Effector CD8-positive, alpha-beta T cell (primary cell): Measurements from ENCODE around the gene XXYLT1.
"Not testable (repeated sequence)": the region's sequence is repeated elsewhere in the genome, so short reads cannot be mapped to it uniquely, and the experiment has no call there.

ENCODE experiments used
- DNase-seq: peaks from one replicate; lab custom pipeline; 2025; lab: John Stamatoyannopoulos, UW
- total RNA-seq, 4 experiments: gene quantifications; one replicate each; lab custom pipeline; 2026; lab: John Stamatoyannopoulos, UW

The XXYLT1 gene
- 9.6 to 12.1 (median 10.4) reads per million in 4 experiments for total RNA-seq

- peak; percentile 76 for DNase-seq
These were observed at the start of gene XXYLT1 for GRCh38 chr3:195270817-195271409. Gene XXYLT1 (minus strand): TSS chr3:195271159. CDS start chr3:195271058, 101 bp downstream.

DNA sequence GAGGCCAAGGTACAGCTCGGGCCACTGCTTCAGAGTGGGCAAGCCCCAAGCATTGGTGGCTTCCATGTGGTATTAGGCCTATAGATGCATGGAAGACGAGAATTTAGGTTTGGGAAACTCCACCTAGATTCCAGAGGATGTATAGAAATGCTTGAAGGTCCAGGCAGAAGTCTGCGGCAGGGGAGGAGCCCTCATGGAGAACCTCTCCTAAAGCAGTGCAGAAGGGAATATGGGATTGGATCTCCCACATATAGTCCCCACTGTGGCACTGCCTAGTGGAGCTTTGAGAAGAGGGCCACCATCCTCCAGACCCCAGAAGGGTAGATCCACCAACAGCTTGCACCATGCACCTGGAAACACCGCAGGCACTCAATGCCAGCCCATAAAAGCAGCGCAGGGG is 48.1 kb upstream of the XXYLT1 start:
- no peak for DNase-seq

GRCh38 chr3:195312714-195313113 is 41.8 kb upstream of the XXYLT1 start:
- DNase-seq, result no peak

DNA sequence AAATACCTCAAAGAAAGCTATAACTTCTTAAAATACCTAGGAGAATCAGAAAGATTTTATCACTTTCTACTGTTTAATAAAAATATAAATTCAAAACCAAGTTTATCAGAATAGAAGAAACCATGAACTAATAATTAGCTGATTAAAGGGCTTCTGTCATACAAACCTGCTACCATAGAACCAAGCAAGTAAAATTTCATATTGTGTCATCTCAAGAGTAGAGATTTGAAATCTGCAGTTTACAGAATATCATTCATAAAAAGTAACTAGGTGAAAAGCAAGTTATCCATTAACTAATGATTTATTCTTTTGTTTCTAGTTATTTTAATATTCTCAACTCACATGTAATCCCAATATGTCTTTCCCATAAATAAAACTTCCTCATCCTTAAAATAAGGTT is 36.8 kb upstream of the XXYLT1 start:
- DNase-seq, result no peak

DNA sequence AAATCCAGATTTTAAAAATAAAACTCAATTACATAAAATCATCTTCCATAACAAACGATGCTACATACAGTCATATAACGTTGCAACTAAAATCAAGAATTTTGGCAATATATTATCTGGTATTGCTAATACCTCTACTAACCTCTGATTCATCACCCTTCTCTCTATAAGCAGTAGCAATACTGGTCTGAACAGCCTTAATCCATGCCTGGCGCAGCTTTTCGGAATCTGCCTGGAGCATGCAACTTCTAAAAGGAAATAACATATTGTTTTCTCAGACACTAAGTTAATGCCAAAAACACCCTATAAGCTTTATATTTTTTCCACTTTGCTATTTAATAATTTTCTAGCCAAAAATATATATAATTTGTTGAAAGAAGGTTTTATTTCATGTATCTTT is 35.4 kb upstream of the XXYLT1 start:
- DNase-seq, result no peak

DNA sequence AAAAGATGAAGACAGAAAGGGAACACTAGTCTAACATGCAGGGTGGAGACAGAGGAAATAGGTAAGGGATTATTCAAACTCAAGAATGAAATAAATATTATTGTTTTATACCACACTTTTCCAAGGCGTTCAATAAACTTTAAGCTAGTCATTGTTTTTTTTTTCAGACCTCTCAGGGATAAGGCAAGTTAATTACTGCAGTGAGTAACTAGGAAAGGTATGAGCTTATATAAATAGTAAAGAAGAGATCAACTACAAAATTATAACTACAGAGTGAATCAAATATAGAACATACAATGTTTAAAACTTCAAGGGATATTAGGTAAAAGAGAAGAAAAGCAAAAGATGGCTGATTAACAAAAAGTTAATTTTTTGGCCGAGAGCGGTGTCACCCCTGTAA is 31.5 kb upstream of the XXYLT1 start:
- no peak for DNase-seq

DNA sequence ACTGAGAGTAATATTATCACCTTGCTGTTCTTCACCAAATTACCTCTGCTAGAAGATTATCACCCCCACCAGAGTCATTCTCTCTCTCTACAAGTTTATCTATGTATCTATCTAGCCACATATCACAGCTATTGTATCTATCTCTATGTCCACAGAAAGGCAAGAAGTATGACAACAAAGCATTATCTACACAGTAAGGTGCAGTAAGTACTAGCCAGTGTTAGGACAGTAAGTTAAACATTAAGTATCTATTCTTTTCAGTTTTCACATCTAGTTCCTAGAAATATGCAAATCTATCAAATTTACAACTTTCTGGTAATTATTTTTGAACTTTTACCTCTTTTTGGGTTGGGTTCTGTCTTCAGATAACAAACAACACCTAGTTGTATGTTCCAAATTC is 26.5 kb upstream of the XXYLT1 start:
- no peak for DNase-seq

GRCh38 chr3:195296662-195297061 is 25.7 kb upstream of the XXYLT1 start:
- DNase-seq, result no peak

DNA sequence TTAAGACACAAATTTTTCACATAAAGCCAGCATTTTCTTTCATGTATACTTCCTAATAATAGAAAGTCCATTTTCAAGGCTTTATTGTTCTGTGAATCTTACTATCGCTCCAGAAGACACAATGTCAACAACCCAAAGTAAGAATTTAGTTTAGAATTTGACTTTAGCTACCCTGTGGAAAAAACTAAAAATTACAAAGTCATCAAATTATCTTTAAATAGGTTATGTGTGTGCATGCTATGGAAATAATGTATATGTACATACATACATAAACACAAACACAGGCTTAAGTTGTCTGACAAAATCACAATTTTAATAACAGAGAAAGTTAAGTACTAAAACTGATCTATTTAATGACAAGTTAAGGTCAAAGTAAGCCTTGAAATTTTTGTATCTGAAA is 20.2 kb upstream of the XXYLT1 start:
- no peak for DNase-seq

DNA sequence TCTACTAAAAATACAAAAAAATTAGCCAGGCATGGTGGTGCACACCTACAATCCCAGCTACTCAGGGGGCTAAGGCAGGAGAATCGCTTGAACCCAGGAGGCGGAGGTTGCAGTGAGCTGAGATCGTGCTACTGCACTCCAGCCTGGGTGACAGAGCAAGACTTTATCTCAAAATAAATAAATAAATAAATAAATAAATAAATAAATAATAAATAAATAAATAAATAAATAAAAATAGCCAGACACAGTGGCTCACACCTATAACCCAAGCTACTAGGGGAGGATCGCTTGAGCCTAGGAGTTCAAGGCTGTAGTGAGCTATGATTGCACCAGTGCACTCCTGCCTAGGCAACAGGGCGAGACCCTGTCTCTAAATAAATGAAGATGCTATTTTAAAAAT is 19.7 kb upstream of the XXYLT1 start:
- not testable (repeated sequence) for DNase-seq

- no peak for DNase-seq
These were observed 15.3 kb upstream of the XXYLT1 start for GRCh38 chr3:195286115-195286872.

- no peak for DNase-seq
These were observed 14.4 kb upstream of the XXYLT1 start for GRCh38 chr3:195285372-195285771.

DNA sequence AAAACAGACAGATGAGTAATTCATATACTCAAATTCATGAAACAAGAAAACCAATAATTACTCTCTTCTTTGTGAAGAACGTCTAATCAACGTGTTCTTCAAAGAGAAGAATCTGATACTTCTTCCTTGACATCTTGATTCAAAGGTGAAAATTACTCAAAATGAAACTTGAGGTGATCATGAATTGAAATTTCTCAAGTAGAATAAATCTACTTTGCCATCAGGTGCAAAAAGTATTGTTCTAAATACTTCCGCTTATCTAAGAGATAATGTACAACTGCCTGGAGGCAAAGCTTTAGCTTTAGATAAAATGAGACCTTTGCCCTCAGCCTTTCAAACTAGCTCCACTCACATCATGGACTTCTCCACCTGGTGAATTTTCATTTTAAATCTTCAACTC is 13.9 kb upstream of the XXYLT1 start:
- no peak for DNase-seq

DNA sequence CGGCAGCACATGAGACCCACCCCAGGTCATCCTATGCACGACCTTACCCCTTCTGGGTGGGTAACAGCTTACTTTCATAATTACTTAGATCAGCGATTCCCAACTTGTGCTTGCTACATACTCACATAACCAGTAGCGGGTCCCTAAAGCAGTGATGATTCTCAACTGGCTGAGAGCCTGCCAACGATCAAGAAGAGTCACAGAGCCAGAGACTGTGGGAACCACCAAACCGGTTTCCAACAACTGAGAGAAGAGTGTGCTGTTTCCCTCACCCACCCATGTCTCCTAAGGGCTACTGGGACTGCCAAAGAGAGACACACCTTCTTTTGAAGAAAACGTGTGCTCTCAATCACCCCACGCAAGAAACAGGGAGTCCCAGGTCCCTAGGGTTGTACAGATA is 12.0 kb upstream of the XXYLT1 start:
- no peak for DNase-seq

DNA sequence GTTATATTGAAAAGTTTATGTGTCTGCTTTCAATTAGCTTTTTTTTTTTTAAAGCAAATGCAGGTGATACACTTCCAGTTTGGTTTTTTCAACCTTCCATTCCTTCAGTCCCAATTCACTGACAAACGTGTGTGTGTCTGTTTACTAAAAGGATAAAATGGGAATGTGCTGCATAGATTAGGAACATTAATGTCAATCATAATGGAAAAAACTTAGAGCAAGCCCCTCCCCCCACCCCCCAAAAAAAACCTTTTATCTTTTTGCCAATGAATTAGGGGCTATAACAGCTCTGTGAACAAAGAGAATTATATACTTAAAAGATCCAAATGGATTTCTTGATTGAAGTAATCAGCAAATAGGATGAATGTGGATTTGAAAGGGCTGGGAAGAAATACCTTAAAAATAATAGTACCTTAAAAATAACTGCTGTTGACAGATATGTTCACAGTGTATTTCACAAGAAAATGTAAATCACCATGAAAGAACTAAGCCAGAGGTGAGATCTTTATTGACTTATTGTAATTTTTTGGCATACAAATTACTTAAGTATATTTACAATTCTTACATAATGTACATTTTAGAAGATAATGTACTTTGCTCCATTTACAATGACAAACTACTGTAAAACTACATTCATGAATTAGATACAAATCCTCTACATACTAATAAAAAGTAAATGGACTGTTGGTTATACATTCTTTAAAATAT is 3.5 kb upstream of the XXYLT1 start:
- DNase-seq, result no peak

DNA sequence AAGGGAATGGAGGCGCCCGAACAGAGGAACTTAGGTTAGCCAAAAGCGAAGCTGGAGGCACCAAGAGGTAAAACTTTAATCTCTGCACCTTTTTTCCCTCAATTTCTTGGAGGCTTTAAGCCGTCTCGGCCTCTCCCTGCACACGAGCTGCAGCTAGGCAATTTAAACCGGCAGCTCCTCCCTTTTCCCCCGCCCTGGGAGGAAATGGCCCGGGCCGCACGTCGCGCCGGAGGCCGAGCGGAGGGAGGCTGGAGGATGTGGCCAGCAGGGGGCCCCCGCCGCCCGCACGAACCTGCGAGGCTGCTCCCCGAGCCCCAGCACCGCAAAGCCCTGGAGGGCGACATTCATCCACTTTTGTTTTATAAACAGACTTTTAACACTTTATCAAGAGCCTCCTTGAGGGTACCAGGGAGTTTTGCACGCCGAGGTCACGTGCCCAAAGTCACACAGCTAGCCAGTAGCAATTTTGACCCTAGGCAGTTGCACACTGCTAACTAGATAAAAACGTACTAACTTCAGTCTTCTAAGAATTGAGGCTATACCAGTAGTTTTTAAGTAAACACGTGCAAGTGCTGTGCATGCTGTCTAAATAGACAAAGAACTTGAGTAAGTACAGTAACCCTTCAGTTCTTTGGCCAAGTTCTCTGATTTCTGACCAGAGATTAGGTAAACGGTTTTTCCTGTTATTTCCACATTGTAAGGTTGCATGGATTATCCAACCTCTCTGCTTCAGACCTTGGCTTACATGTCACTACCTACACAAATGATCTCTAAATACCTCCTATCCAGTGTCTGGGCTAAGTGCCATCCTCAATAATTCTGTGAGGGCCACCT is 668 bp upstream of the XXYLT1 start:
- DNase-seq, result peak; percentile 69

DNA sequence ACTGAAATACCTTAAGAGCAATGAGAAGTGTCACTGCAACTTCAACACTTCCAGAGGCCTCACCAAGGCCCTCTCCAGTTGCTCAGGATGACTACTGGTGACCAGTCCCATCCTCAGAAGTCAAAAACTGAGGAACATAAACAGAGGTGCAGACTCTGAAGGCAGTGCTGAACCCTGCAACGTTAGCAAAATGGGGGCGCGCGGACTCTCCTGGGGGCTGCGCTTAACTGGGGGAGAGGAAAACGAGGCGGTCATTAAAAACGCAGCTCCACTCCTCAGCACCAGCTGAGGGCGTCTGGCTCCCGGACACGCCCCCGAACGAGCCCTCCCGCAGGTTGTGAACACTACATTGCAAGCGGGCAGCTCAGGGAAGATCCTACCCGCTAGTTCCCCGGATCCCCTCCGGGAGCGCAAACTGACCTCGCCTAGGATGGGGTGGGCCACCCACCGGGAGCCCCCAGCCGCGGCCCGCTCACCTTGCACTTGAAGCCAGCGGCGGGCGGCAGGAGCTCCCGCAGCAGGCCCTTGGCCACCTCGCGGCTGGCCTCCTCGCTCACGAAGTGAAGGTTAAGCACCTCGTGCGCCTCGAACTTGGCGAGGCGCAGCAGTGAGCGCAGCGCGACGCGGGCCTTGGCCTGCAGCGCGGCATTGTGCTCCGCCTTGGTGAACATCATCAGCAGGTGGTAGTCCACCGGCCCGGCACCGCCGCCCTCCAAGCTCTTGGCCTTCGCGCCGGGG is 711 bp downstream of the XXYLT1 start:
- peak; percentile 10 for DNase-seq

GRCh38 chr3:195269375-195270078 is 1.4 kb downstream of the XXYLT1 start:
- no peak for DNase-seq

- no peak for DNase-seq
These were observed 2.2 kb downstream of the XXYLT1 start for GRCh38 chr3:195268576-195269309.

DNA sequence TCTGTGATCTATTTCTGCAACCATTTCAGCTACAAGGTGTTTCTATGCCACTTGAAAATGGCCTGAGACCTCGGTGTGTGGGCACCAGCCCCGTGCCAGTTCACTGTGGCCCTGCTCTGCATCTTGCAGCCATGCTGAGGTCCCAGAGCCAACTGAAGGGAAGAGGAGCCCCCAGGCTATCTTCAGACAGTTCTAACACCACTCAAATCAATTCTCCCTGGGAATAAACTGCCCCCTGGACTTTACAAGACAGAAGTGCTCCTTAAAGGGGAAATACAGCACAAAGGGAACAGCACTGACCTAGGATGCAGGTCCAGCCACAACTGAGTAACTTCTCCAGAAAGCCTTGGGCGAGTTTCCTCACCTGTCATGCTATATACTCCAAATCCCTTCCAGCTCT is 3.9 kb downstream of the XXYLT1 start:
- DNase-seq, result no peak
